Pancreas (tissue), 10 donors: Measurements from ENCODE around the gene PRODH. TPM values are rescaled to one million over a fixed set of nuclear protein-coding genes. Genes with fewer than 3 reads are reported as not detected.
"Not testable (repeated sequence)": the region's sequence is repeated elsewhere in the genome, so short reads cannot be mapped to it uniquely, and the experiment has no call there.

ENCODE experiments used
- ATAC-seq, 4 donors: fragments of 200-7000 bp; cut with Tn5 transposase; one replicate each; pipeline versions ENCODE4 v1.8.0 to v1.9.1; 2020; ENCODE audit warnings: mild to moderate bottlenecking in 4 of 4, moderate library complexity in 4 of 4
- DNase-seq, 6 donors: peaks; one replicate each; pipeline ENCODE4 v3.0.0-alpha.2; 2020
- FAIRE-seq: peaks from 2 replicates; lab custom pipeline; 2012; peaks lifted over from hg19 to GRCh38; lab: Jason Lieb, UNC
- H3K27ac ChIP-seq, 4 donors: fragments of 200-600 bp; sonication (generic); 1 replicate in 3 of 4; 2 replicates in 1 of 4; pipeline versions ENCODE4 v1.5.0 to v1.8.0; 2020
- H3K27me3 ChIP-seq, 4 donors: fragments of 200-600 bp; one replicate each; pipeline ENCODE4 v1.8.0; 2021
- H3K36me3 ChIP-seq, 3 donors: fragments of 200-600 bp; sonication (generic) in 1 of 3; one replicate each; pipeline versions ENCODE4 v1.5.0 to v1.8.0; 2020 to 2021
- H3K4me1 ChIP-seq, 3 donors: fragments of 200-600 bp; one replicate each; pipeline ENCODE4 v1.8.0; 2021
- H3K4me3 ChIP-seq, 4 donors: fragments of 200-600 bp; sonication (generic) in 2 of 4; one replicate each; pipeline versions ENCODE4 v1.5.0 to v1.8.0; 2020 to 2021
- H3K9me3 ChIP-seq, 4 donors: fragments of 200-600 bp; one replicate each; pipeline ENCODE4 v1.8.0; 2021
- WGBS, 2 donors: extraction: QIAGEN DNeasy Blood & Tissue Kit; methylation state at CpG; one replicate each; pipeline ENCODE4 v1.1.7; 2013; 5-methylcytosine and 5-hydroxymethylcytosine counted together
- intact Hi-C, 3 donors: fragments of 100-400 bp; cut with DNase I; formaldehyde crosslinking; loops; one replicate each; pipeline versions ENCODE4 v1.11.1 to v1.14.2; 2022
- polyA plus RNA-seq, 2 donors: library from polyadenylated mRNA; stranded (reverse); fragments of 200-250 nt; gene quantifications; one replicate each; pipeline ENCODE4 v1.2.3, GENCODE V29; 2013
- total RNA-seq, 6 donors: library from RNA; stranded (reverse); fragmentation: NEBNext Ultra II Directional in 4 of 6; extraction: Animal tissue kit (Norgen Biotek cat#: 25700) in 4 of 6; gene quantifications; one replicate each; pipeline versions ENCODE4 v1.2.1 to v1.2.4, GENCODE V29; 2021 to 2023
- TF ChIP-seq, protein P1 (sequence below), 4 donors: fragments of 200-600 bp; sonication (generic) in 3 of 4; IDR thresholded peaks; one replicate each; pipeline versions ENCODE4 v1.5.0 to v1.8.0; 2021; ENCODE audit warnings: antibody characterized with exemption in 4 of 4
- donor health status: healthy with polysubstance abuse.
- donor health status: DM: no; HTN: no; CAD: no; lungs with moderate emphysema.
- donor health status: DM: no; HTN: no; CAD: no.
- donor health status: control.
- donor health status: control.
- donor health status: Bipolar disorder and iron deficiency.
- donor health status: DM: yes; HTN: yes; CAD: no.
- donor health status: DM: no; HTN: no; CAD: no.
- donor health status: DM: no; HTN: no; CAD: no.
- donor health status: DM: yes; HTN: yes; CAD: no.

Gene PRODH
- total and polyA plus RNA-seq, 8 donors = 0.35 to 4.1 (median 0.78) TPM

DNA sequence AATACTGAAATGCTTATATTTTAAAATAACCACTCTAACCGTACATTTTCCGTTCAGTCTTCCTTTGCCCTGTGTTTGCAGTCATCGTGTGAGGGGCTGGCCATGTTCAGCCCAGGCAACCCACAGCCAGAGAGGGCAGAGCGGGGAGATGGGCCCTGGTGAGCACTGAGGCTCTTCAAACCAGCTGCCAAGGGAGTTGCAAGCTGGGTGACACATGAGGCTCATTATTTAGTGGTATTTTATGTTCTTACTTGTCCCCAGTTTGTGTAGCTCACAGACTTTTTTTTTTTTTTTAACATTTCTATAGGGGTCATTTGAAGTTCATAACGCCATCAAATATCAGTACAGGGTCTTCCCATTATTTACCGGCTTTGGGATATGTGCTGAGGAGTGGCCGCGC is 48.0 kb downstream of the PRODH start:
- DNase-seq (no peak), FAIRE-seq (no peak)
- WGBS, 2 donors = 33 to 43% methylated on average over 1 of the region's 8 CpGs

DNA sequence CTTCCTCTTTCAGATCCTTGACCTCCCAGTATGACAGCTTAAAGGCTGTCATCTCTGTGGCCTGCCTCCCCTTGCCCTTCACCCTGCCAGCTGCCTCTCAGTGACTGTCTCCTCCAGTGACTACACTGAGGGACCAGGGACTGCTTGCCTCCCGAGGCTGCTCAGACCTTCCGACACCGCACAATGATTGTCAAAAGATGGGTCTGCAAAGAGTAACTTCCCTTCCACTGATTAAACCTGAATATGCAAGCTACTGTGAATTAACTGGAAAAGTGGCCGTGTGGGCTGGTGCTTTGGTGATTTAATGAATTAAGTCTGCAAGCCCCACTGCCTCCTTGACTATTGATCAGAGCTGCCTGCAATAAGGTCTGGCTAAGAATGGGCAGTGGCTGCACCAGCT is 51.6 kb downstream of the PRODH start:
- intact Hi-C loops, H3K4me1 ChIP-seq, H3K27ac ChIP-seq, FAIRE-seq, H3K4me3 ChIP-seq, H3K27me3 ChIP-seq, H3K9me3 ChIP-seq, DNase-seq, H3K36me3 ChIP-seq, ATAC-seq: not testable (repeated sequence)
- 75 to 77% methylated on average over 4 of the region's 4 CpGs for WGBS, 2 donors

More for the DNA sequence above, 48.0 kb downstream of the PRODH start:
- TF ChIP-seq, protein P1, sequence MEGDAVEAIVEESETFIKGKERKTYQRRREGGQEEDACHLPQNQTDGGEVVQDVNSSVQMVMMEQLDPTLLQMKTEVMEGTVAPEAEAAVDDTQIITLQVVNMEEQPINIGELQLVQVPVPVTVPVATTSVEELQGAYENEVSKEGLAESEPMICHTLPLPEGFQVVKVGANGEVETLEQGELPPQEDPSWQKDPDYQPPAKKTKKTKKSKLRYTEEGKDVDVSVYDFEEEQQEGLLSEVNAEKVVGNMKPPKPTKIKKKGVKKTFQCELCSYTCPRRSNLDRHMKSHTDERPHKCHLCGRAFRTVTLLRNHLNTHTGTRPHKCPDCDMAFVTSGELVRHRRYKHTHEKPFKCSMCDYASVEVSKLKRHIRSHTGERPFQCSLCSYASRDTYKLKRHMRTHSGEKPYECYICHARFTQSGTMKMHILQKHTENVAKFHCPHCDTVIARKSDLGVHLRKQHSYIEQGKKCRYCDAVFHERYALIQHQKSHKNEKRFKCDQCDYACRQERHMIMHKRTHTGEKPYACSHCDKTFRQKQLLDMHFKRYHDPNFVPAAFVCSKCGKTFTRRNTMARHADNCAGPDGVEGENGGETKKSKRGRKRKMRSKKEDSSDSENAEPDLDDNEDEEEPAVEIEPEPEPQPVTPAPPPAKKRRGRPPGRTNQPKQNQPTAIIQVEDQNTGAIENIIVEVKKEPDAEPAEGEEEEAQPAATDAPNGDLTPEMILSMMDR (IDR thresholded peaks at IDR 0.05) = no peak
- Histone ChIP-seq H3K4me1 (no peaks in the 10 kb centered on the region), H3K4me3 (no peak overlapping the region), H3K36me3 (no peaks in the 10 kb centered on the region), H3K27ac (no peak overlapping the region), H3K27me3 (no peaks in the 10 kb centered on the region), H3K9me3 (no peaks in the 10 kb centered on the region)
- intact Hi-C loops = no loop called here
- ATAC-seq = no peak

DNA sequence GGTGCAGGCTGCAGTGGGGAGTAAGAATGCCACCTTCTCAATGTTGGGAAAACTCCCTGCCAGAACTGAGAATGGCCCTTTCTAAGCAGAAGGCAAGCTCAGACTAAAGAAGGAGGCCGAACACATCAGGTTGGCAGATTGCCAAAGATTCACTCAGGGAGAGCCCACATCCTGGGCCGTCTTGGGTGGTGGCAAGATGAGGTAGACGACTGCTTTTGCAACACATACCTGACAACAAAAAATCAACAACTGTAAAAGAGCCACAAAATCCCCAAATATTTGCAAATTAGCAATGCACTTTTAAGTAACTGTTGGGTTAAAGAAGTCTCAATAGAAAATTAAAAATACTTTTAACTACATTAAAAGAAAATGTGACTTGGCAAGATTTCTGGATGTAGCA is 54.8 kb downstream of the PRODH start:
- ATAC-seq, H3K36me3 ChIP-seq, H3K9me3 ChIP-seq, H3K4me1 ChIP-seq, FAIRE-seq, H3K27ac ChIP-seq, intact Hi-C loops, H3K27me3 ChIP-seq, H3K4me3 ChIP-seq: not testable (repeated sequence)
- peak in 1 of 6 donors; percentile 26 for DNase-seq
- WGBS, 2 donors = 43 to 55% methylated on average over 3 of the region's 3 CpGs

Other genes starting within 250 kb of the PRODH start
- 1 to 10 TPM in 4 of 6 donors, under 1 TPM in 2; 0.76 to 4.1 (median 1.7) TPM for gene DGCR6, start 30.0 kb downstream of the PRODH start, total RNA-seq
- 1 to 10 TPM; 2.2 to 2.6 TPM for gene DGCR6, start 30.0 kb downstream of the PRODH start, polyA plus RNA-seq
- gene DGCR2, start 186.1 kb upstream of the PRODH start, total RNA-seq = 10 to 100 TPM; 24.3 to 41.5 (median 34.7) TPM
- gene DGCR2, start 186.1 kb upstream of the PRODH start, polyA plus RNA-seq = 10 to 100 TPM; 26.7 to 28.7 TPM
- gene TSSK2, start 195.0 kb upstream of the PRODH start, total RNA-seq = under 1 TPM in 2 of 6 donors, not detected in 4; 0.08 to 0.09 TPM
- gene TSSK2, start 195.0 kb upstream of the PRODH start, polyA plus RNA-seq = under 1 TPM; 0.27 to 0.31 TPM
- gene ESS2, start 208.4 kb upstream of the PRODH start, total RNA-seq = 1 to 10 TPM; 5.4 to 7.3 (median 6.2) TPM
- 10 to 100 TPM; 13.3 to 14.6 TPM for gene ESS2, start 208.4 kb upstream of the PRODH start, polyA plus RNA-seq
- not detected for gene GSC2, start 214.0 kb upstream of the PRODH start, total RNA-seq
- gene GSC2, start 214.0 kb upstream of the PRODH start, polyA plus RNA-seq = not detected
- gene SLC25A1, start 242.4 kb upstream of the PRODH start, total RNA-seq = 10 to 100 TPM; 35.0 to 42.7 (median 35.9) TPM
- 10 to 100 TPM; 29.3 to 43.9 TPM for gene SLC25A1, start 242.4 kb upstream of the PRODH start, polyA plus RNA-seq